A673 (cell line): Measurements from ENCODE around the gene HTATIP2. TPM values are rescaled to one million over a fixed set of nuclear protein-coding genes. Genes with fewer than 3 reads are reported as not detected.

Experiments used
- BruUV-seq: library from RNA; stranded (reverse); fragments of 400-500 nt; replicated peaks from 2 replicates; lab custom pipeline; 2021; lab: Mats Ljungman, UMichigan
- CTCF ChIA-PET: fragments of 300-600 bp; sonication (Branson Sonifier 250); formaldehyde crosslinking; loops from one replicate; lab custom pipeline; 2022; ENCODE audit warnings: antibody characterized with exemption; lab: Charles Lee
- POLR2A ChIA-PET: fragments of 300-600 bp; sonication (Branson Sonifier 250); formaldehyde crosslinking; loops from one replicate; lab custom pipeline; 2022; ENCODE audit warnings: antibody characterized with exemption; ENCODE audit not compliant: low non-redundant PET; lab: Charles Lee
- DNase-seq: peaks from one replicate; pipeline ENCODE4 v3.0.0-alpha.2; 2015; ENCODE audit warnings: low spot score
- H3K27ac ChIP-seq: fragments of 200-600 bp; sonication (generic); 2 replicates; pipeline ENCODE4 v1.5.1; 2016; ENCODE audit warnings: mixed run types, low read depth, mild to moderate bottlenecking, mixed read lengths, antibody characterized with exemption, low read length; ENCODE audit not compliant: poor library complexity, severe bottlenecking
- H3K27me3 ChIP-seq: fragments of 200-600 bp; sonication (generic); replicated peaks from 2 replicates; pipeline ENCODE4 v1.6.1; 2017; ENCODE audit warnings: mixed run types, low read depth, mild to moderate bottlenecking, mixed read lengths, antibody characterized with exemption, low read length; ENCODE audit not compliant: insufficient read depth, poor library complexity
- H3K36me3 ChIP-seq: fragments of 200-600 bp; sonication (generic); 2 replicates; pipeline ENCODE4 v1.6.1; 2016; ENCODE audit warnings: mixed run types, mild to moderate bottlenecking, mixed read lengths, antibody characterized with exemption, low read length; ENCODE audit not compliant: insufficient read depth, poor library complexity, severe bottlenecking
- H3K4me1 ChIP-seq: fragments of 200-600 bp; sonication (generic); 2 replicates; pipeline ENCODE4 v1.6.1; 2017; ENCODE audit warnings: mixed run types, mild to moderate bottlenecking, mixed read lengths, antibody characterized with exemption, low read length; ENCODE audit not compliant: insufficient read depth, poor library complexity, severe bottlenecking
- H3K4me3 ChIP-seq: fragments of 200-600 bp; sonication (generic); 2 replicates; pipeline ENCODE4 v1.5.1; 2016; ENCODE audit warnings: low read depth, mixed run types, mild to moderate bottlenecking, mixed read lengths, low read length; ENCODE audit not compliant: poor library complexity, severe bottlenecking
- H3K9me3 ChIP-seq: fragments of 200-600 bp; sonication (generic); 2 replicates; pipeline ENCODE4 v1.6.1; 2016; ENCODE audit warnings: mixed run types, low read depth, mild to moderate bottlenecking, mixed read lengths, antibody characterized with exemption, low read length; ENCODE audit not compliant: poor library complexity, severe bottlenecking
- EZH2 ChIP-seq: fragments of 200-600 bp; sonication (generic); IDR thresholded peaks from 2 replicates; pipeline ENCODE4 v1.6.1; 2017; ENCODE audit warnings: borderline replicate concordance, low read depth, mild to moderate bottlenecking, mixed read lengths, antibody characterized with exemption, low read length; ENCODE audit not compliant: poor library complexity, severe bottlenecking
- intact Hi-C: fragments of 100-400 bp; cut with micrococcal nuclease; formaldehyde crosslinking; loops from one replicate; pipeline ENCODE4 v1.10.0; 2022; ENCODE audit not compliant: unreplicated experiment
- total RNA-seq: library from RNA; stranded (reverse); gene quantifications from 2 replicates; pipeline ENCODE4 v1.2.3, GENCODE V29; 2021
- TF ChIP-seq, protein P1 (sequence below): fragments of 300-800, 200-600 bp; sonication (generic); conservative IDR thresholded peaks from 2 replicates; pipeline ENCODE4 v1.5.1; 2017; ENCODE audit warnings: low read depth, mild to moderate bottlenecking, antibody characterized with exemption, low read length, moderate library complexity, mixed read lengths

The HTATIP2 gene
- total RNA-seq, 1 experiment from 2014 or later = 51.6 TPM

GRCh38 chr11:20369826-20370225, 6.3 kb downstream of the HTATIP2 start:
- CTCF ChIA-PET = no interaction called here
- Histone ChIP-seq H3K4me3 (no peak overlapping the region), H3K36me3 (no peaks in the 10 kb centered on the region), H3K27me3 (no peaks in the 10 kb centered on the region), H3K27ac (no peak overlapping the region), H3K4me1 (peaks cover 9% of the 10 kb centered on the region), H3K9me3 (no peaks in the 10 kb centered on the region)
- BruUV-seq = no TSS peak
- TF ChIP-seq EZH2 = no peak
- TF ChIP-seq, protein P1, sequence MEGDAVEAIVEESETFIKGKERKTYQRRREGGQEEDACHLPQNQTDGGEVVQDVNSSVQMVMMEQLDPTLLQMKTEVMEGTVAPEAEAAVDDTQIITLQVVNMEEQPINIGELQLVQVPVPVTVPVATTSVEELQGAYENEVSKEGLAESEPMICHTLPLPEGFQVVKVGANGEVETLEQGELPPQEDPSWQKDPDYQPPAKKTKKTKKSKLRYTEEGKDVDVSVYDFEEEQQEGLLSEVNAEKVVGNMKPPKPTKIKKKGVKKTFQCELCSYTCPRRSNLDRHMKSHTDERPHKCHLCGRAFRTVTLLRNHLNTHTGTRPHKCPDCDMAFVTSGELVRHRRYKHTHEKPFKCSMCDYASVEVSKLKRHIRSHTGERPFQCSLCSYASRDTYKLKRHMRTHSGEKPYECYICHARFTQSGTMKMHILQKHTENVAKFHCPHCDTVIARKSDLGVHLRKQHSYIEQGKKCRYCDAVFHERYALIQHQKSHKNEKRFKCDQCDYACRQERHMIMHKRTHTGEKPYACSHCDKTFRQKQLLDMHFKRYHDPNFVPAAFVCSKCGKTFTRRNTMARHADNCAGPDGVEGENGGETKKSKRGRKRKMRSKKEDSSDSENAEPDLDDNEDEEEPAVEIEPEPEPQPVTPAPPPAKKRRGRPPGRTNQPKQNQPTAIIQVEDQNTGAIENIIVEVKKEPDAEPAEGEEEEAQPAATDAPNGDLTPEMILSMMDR = no peak
- intact Hi-C loops = no loop called here
- POLR2A ChIA-PET = no interaction called here
- no peak for DNase-seq

DNA sequence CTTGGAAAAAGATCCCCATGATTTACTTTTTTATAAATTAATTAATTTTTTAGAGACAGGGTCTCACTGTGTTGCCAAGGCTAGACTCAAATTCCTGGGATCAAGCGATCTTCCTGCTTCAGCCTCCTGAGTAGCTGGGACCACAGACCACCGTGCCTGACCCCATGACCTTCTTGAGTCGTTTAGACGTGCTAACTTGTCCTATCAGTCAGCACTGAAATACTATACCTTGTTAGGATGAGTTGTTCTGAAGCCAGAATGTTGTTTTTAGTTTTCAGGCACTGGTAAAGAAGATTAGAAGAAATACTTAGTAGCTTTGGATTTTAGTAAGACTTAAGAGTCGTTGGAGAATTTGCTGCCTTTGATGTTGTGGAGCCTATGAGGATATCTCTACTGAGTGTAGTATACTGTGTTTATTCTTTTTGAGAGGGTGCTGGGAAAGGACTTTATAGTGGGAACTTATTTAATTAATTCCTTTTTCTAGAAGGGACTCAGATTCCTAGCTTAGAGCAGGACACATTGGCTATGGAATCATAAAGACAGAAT, 8.6 kb downstream of the HTATIP2 start:
- no peak overlapping the region for H3K27ac ChIP-seq
- no peak overlapping the region for H3K4me3 ChIP-seq
- intact Hi-C loops = no loop called here
- no peaks in the 10 kb centered on the region for H3K36me3 ChIP-seq
- ChIA-PET CTCF (no interaction called here), POLR2A (no interaction called here)
- BruUV-seq = no TSS peak
- no peaks in the 10 kb centered on the region for H3K9me3 ChIP-seq
- H3K27me3 ChIP-seq = no peaks in the 10 kb centered on the region
- DNase-seq = no peak
- TF ChIP-seq, protein P1 = no peak
- TF ChIP-seq EZH2 = no peak
- peaks cover 9% of the 10 kb centered on the region for H3K4me1 ChIP-seq

GRCh38 chr11:20373147-20373546, 9.6 kb downstream of the HTATIP2 start:
- intact Hi-C loops = no loop called here
- H3K27me3 ChIP-seq = no peaks in the 10 kb centered on the region
- no peak overlapping the region for H3K4me3 ChIP-seq
- no peak overlapping the region for H3K27ac ChIP-seq
- BruUV-seq = no TSS peak
- H3K9me3 ChIP-seq = no peaks in the 10 kb centered on the region
- H3K36me3 ChIP-seq = no peaks in the 10 kb centered on the region
- no peak for TF ChIP-seq EZH2
- TF ChIP-seq, protein P1 = no peak
- CTCF ChIA-PET = no interaction called here
- DNase-seq = no peak
- peaks cover 6% of the 10 kb centered on the region for H3K4me1 ChIP-seq
- POLR2A ChIA-PET = no interaction called here
